ENCODE results near the gene CELF5. TPM values are rescaled to one million over a fixed set of nuclear protein-coding genes. Genes with fewer than 3 reads are reported as not detected.
A peak's percentile ranks its signal among the peaks of the same experiment; 100 is the strongest.

The CELF5 gene
- total RNA-seq, 2 experiments from 2014 or later: 0.13 TPM; not detected in 1

- POLR2A ChIA-PET: no interaction called here
- TF ChIP-seq EZH2phosphoT487 (IDR thresholded peaks at IDR 0.05; ENCODE audit: borderline replicate concordance, low read depth, low read length) (no peak), CTCF (conservative IDR thresholded peaks at IDR 0.05; ENCODE audit: low read length) (peak; percentile 86)
- no peak overlapping the region for H2AFZ ChIP-seq (ENCODE audit: low read length)
Measured at GRCh38 chr19:3304871-3305423, 80.5 kb downstream of the CELF5 start.

GRCh38 chr19:3309724-3310123 lies 85.3 kb downstream of the CELF5 start:
- CTCF ChIA-PET (ENCODE audit: unreplicated experiment): no interaction called here
- H3K79me2 ChIP-seq (ENCODE audit: insufficient read depth, low read depth, low read length): no peaks in the 10 kb centered on the region
- H3K4me3 ChIP-seq (ENCODE audit: low read depth, low read length, poor library complexity, severe bottlenecking): no peak overlapping the region
- H2AFZ ChIP-seq (ENCODE audit: low read length): no peak overlapping the region
- H3K9me3 ChIP-seq (ENCODE audit: low read length): no peaks in the 10 kb centered on the region
- H3K27ac ChIP-seq (ENCODE audit: low read depth, low read length, poor library complexity, severe bottlenecking): no peak overlapping the region
- no peak for DNase-seq (ENCODE audit: low spot score)
- no peaks in the 10 kb centered on the region for H3K4me1 ChIP-seq (ENCODE audit: insufficient read depth, low read length, poor library complexity, severe bottlenecking)
- BruUV-seq (replicated peaks): no TSS peak
- intact Hi-C loops (cut with micrococcal nuclease; ENCODE audit: unreplicated experiment): loop anchor here (5.0 kb wide), 1 partner anchor 123 kb away; no protein-coding TSS in a partner anchor
- no peaks in the 10 kb centered on the region for H3K36me3 ChIP-seq (ENCODE audit: insufficient read depth, low read length)
- no peak for TF ChIP-seq EZH2phosphoT487 (IDR thresholded peaks at IDR 0.05; ENCODE audit: borderline replicate concordance, low read depth, low read length)
- TF ChIP-seq CTCF (conservative IDR thresholded peaks at IDR 0.05; ENCODE audit: low read length): no peak
- H4K20me1 ChIP-seq (ENCODE audit: insufficient read depth, low read length): no peaks in the 10 kb centered on the region
- POLR2A ChIA-PET: no interaction called here
- H3K4me2 ChIP-seq (ENCODE audit: low read length): no peak overlapping the region
- H3K9me2 ChIP-seq (ENCODE audit: insufficient read depth, low read length): no peaks in the 10 kb centered on the region

More at GRCh38 chr19:3304871-3305423, 80.5 kb downstream of the CELF5 start:
- Histone ChIP-seq H3K9me3 (ENCODE audit: low read length) (no peaks in the 10 kb centered on the region), H3K4me3 (ENCODE audit: low read depth, low read length, poor library complexity, severe bottlenecking) (no peak overlapping the region), H4K20me1 (ENCODE audit: insufficient read depth, low read length) (no peaks in the 10 kb centered on the region), H3K36me3 (ENCODE audit: insufficient read depth, low read length) (no peaks in the 10 kb centered on the region), H3K4me2 (ENCODE audit: low read length) (no peak overlapping the region), H3K4me1 (ENCODE audit: insufficient read depth, low read length, poor library complexity, severe bottlenecking) (no peaks in the 10 kb centered on the region), H3K27ac (ENCODE audit: low read depth, low read length, poor library complexity, severe bottlenecking) (no peak overlapping the region), H3K9me2 (ENCODE audit: insufficient read depth, low read length) (no peaks in the 10 kb centered on the region), H3K79me2 (ENCODE audit: insufficient read depth, low read depth, low read length) (no peaks in the 10 kb centered on the region)
- intact Hi-C loops (cut with micrococcal nuclease; ENCODE audit: unreplicated experiment): loop anchor here (5.0 kb wide), 1 partner anchor 127 kb away; no protein-coding TSS in a partner anchor
- peak; percentile 74 for DNase-seq (ENCODE audit: low spot score)
- CTCF ChIA-PET (ENCODE audit: unreplicated experiment): no interaction called here
- no TSS peak for BruUV-seq (replicated peaks)

- H2AFZ ChIP-seq (ENCODE audit: low read length): no peak overlapping the region
- ChIA-PET CTCF (ENCODE audit: unreplicated experiment) (no interaction called here), POLR2A (no interaction called here)
- no peaks in the 10 kb centered on the region for H3K9me3 ChIP-seq (ENCODE audit: low read length)
- H3K36me3 ChIP-seq (ENCODE audit: insufficient read depth, low read length): no peaks in the 10 kb centered on the region
- no peaks in the 10 kb centered on the region for H3K9me2 ChIP-seq (ENCODE audit: insufficient read depth, low read length)
- no peak overlapping the region for H3K27ac ChIP-seq (ENCODE audit: low read depth, low read length, poor library complexity, severe bottlenecking)
- no peak overlapping the region for H3K4me2 ChIP-seq (ENCODE audit: low read length)
- H3K79me2 ChIP-seq (ENCODE audit: insufficient read depth, low read depth, low read length): no peaks in the 10 kb centered on the region
- no peaks in the 10 kb centered on the region for H4K20me1 ChIP-seq (ENCODE audit: insufficient read depth, low read length)
- no peak for TF ChIP-seq CTCF (conservative IDR thresholded peaks at IDR 0.05; ENCODE audit: low read length)
- no peak for TF ChIP-seq EZH2phosphoT487 (IDR thresholded peaks at IDR 0.05; ENCODE audit: borderline replicate concordance, low read depth, low read length)
- no peak overlapping the region for H3K4me3 ChIP-seq (ENCODE audit: low read depth, low read length, poor library complexity, severe bottlenecking)
- no peak for DNase-seq (ENCODE audit: low spot score)
- intact Hi-C loops (cut with micrococcal nuclease; ENCODE audit: unreplicated experiment): no loop called here
- no TSS peak for BruUV-seq (replicated peaks)
- H3K4me1 ChIP-seq (ENCODE audit: insufficient read depth, low read length, poor library complexity, severe bottlenecking): no peaks in the 10 kb centered on the region
Measured at GRCh38 chr19:3310280-3310679, 85.8 kb downstream of the CELF5 start.

Data from OCI-LY7 (cell line).